K562 (cell line): ENCODE results near the gene CAPN2. TPM values are rescaled to one million over a fixed set of nuclear protein-coding genes. Genes with fewer than 3 reads are reported as not detected.

Experiments
- ATAC-seq: fragments of 200-7000 bp; cut with Tn5 transposase; 3 replicates; pipeline ENCODE4 v1.9.1; 2020; ENCODE audit warnings: moderate library complexity
- BruUV-seq: library from RNA; stranded (reverse); fragments of 400-500 nt; replicated peaks from 2 replicates; lab custom pipeline; 2021; lab: Mats Ljungman, UMichigan
- CTCF ChIA-PET: fragments of 300-600 bp; formaldehyde crosslinking; extraction: SDS; loops from one replicate; lab custom pipeline; 2021; ENCODE audit warnings: low intra/inter-chr PET ratio; lab: Yijun Ruan, JAX
- POLR2A ChIA-PET: fragments of 300-600, 350-650 bp; sonication (Branson Sonifier 250); formaldehyde crosslinking; extraction: SDS; loops from one replicate; lab custom pipeline; 2021; ENCODE audit warnings: antibody characterized with exemption, inconsistent platforms; lab: Yijun Ruan, JAX
- DNase-seq, 4 experiments: peaks; one replicate each; pipeline versions ENCODE4 v3.0.0 to v3.0.0-alpha.2; 2011 to 2018; ENCODE audit warnings: low spot score in 3 of 4, mixed read lengths in 3 of 4; ENCODE audit errors: extremely low read depth in 1 of 4
- FAIRE-seq: peaks from 2 replicates; lab custom pipeline; 2011; peaks lifted over from hg19 to GRCh38; lab: Jason Lieb, UNC
- H2AFZ ChIP-seq: 2 replicates; pipeline ENCODE4 v1.6.0; 2011; ENCODE audit warnings: low read depth, low read length, control low read depth, inconsistent platforms
- H3K27ac ChIP-seq: fragments of 200-600 bp; 3 replicates; pipeline ENCODE4 v1.8.0; 2011; ENCODE audit warnings: low read depth, mild to moderate bottlenecking, control low read depth, inconsistent platforms, low read length, moderate library complexity, mixed read lengths; ENCODE audit errors: extremely low read depth
- H3K27me3 ChIP-seq, 2 experiments: fragments of 300-600 bp in 1 of 2; 2 replicates in 1 of 2; 3 replicates in 1 of 2; pipeline versions ENCODE4 v1.6.0 to v1.8.0; 2011; ENCODE audit warnings: inconsistent platforms in 2 of 2, low read length in 2 of 2, mild to moderate bottlenecking in 1 of 2, mixed read lengths in 1 of 2, moderate library complexity in 1 of 2; ENCODE audit not compliant: control insufficient read depth in 2 of 2, insufficient read depth in 2 of 2
- H3K36me3 ChIP-seq: fragments of 300-600 bp; 3 replicates; pipeline ENCODE4 v1.8.0; 2011; ENCODE audit warnings: mild to moderate bottlenecking, low read length, inconsistent platforms; ENCODE audit not compliant: control insufficient read depth, insufficient read depth
- H3K4me1 ChIP-seq, 2 experiments: fragments of 200-600 bp in 1 of 2; replicated peaks in 1 of 2; 2 replicates in 1 of 2; 3 replicates in 1 of 2; pipeline versions ENCODE4 v1.5.1 to v1.8.0; 2011; ENCODE audit warnings: inconsistent platforms in 2 of 2, low read length in 2 of 2, mild to moderate bottlenecking in 1 of 2, mixed read lengths in 1 of 2, moderate library complexity in 1 of 2; ENCODE audit not compliant: control insufficient read depth in 2 of 2, insufficient read depth in 2 of 2
- H3K4me2 ChIP-seq: 2 replicates; pipeline ENCODE4 v1.6.1; 2011; ENCODE audit warnings: low read length, control low read depth, inconsistent platforms, mixed read lengths; ENCODE audit not compliant: insufficient read depth
- H3K4me3 ChIP-seq: fragments of 200-600 bp; sonication (generic), shearing (Covaris generic); 2 replicates; pipeline ENCODE4 v1.5.1; 2016; ENCODE audit warnings: control low read depth, inconsistent platforms
- H3K79me2 ChIP-seq: fragments of 200-600 bp; 3 replicates; pipeline ENCODE4 v1.8.0; 2011; ENCODE audit warnings: low read length, inconsistent platforms; ENCODE audit not compliant: control insufficient read depth, insufficient read depth
- H3K9ac ChIP-seq, 2 experiments: 2 replicates each; pipeline versions ENCODE4 v1.6.0 to v1.6.1; 2011; ENCODE audit warnings: low read depth in 2 of 2, low read length in 2 of 2, control low read depth in 1 of 2, inconsistent platforms in 1 of 2, mild to moderate bottlenecking in 1 of 2, mixed read lengths in 1 of 2; ENCODE audit not compliant: insufficient read depth in 1 of 2
- H3K9me1 ChIP-seq: one replicate; pipeline ENCODE4 v1.6.0; 2011; ENCODE audit warnings: inconsistent platforms, mild to moderate bottlenecking, low read length, moderate library complexity; ENCODE audit not compliant: control insufficient read depth, insufficient read depth
- H3K9me3 ChIP-seq: replicated peaks from 2 replicates; pipeline ENCODE4 v1.5.1; 2011; ENCODE audit warnings: low read depth, low read length, inconsistent platforms; ENCODE audit not compliant: control insufficient read depth, insufficient read depth
- H4K20me1 ChIP-seq: replicated peaks from 2 replicates; pipeline ENCODE4 v1.6.1; 2011; ENCODE audit warnings: low read length, inconsistent platforms, mixed read lengths; ENCODE audit not compliant: control insufficient read depth, insufficient read depth
- ARID2 ChIP-seq: fragments of 450-650 bp; IDR thresholded peaks from 2 replicates; pipeline ENCODE4 v1.6.1; 2017; ENCODE audit warnings: antibody characterized with exemption, mild to moderate bottlenecking
- ARNT ChIP-seq, 2 experiments: fragments of 450-650 bp; IDR thresholded peaks; 2 replicates each; pipeline ENCODE4 v1.6.1; 2016; ENCODE audit warnings: mild to moderate bottlenecking in 1 of 2
- BCOR ChIP-seq: fragments of 450-650 bp; IDR thresholded peaks from 2 replicates; pipeline ENCODE4 v1.6.1; 2016
- COPS2 ChIP-seq: fragments of 450-650 bp; conservative IDR thresholded peaks from 2 replicates; pipeline ENCODE4 v1.6.1; 2016; ENCODE audit warnings: mild to moderate bottlenecking, moderate library complexity
- DPF2 ChIP-seq: fragments of 450-650 bp; IDR thresholded peaks from 2 replicates; pipeline ENCODE4 v1.6.1; 2016
- FUS ChIP-seq: fragments of 200-400 bp; formaldehyde crosslinking; optimal IDR thresholded peaks from 2 replicates; pipeline ENCODE3; 2017; ENCODE audit warnings: low read depth, low read length
- HOXB6 ChIP-seq: fragments of 250-450 bp; sonication (Bioruptor Pico); IDR thresholded peaks from 2 replicates; pipeline ENCODE4 v1.5.1; 2022; ENCODE audit warnings: mild to moderate bottlenecking, borderline replicate concordance
- POLR2A ChIP-seq: fragments of 450-650 bp; conservative IDR thresholded peaks from 2 replicates; pipeline ENCODE4 v1.6.1; 2016
- POLR2AphosphoS2 ChIP-seq: IDR thresholded peaks from 2 replicates; pipeline ENCODE4 v1.6.1; 2012; ENCODE audit warnings: low read length, improper control_type of control experiment
- POLR2B ChIP-seq: fragments of 450-650 bp; IDR thresholded peaks from 2 replicates; pipeline ENCODE4 v1.6.1; 2018; ENCODE audit warnings: low read depth; ENCODE audit not compliant: partially characterized antibody
- SMARCB1 ChIP-seq: IDR thresholded peaks from 2 replicates; pipeline ENCODE4 v1.6.1; 2011; ENCODE audit warnings: improper control_type of control experiment, low read depth; ENCODE audit not compliant: insufficient read length
- TCF7 ChIP-seq: sonication (generic); IDR thresholded peaks from 2 replicates; pipeline ENCODE4 v1.6.1; 2016; ENCODE audit warnings: antibody characterized with exemption, borderline replicate concordance
- ZFPM2 ChIP-seq: fragments of 250-450 bp; sonication (Bioruptor Pico); IDR thresholded peaks from 2 replicates; pipeline ENCODE4 v1.5.1; 2022; ENCODE audit warnings: mild to moderate bottlenecking
- ZNF143 ChIP-seq: sonication (generic); formaldehyde crosslinking; IDR thresholded peaks from 2 replicates; pipeline ENCODE4 v1.9.0; 2022; ENCODE audit warnings: mild to moderate bottlenecking, missing genetic modification reagents
- ZNF398 ChIP-seq: fragments of 250-450 bp; sonication (Bioruptor Pico); IDR thresholded peaks from 2 replicates; pipeline ENCODE4 v1.8.0; 2021; ENCODE audit warnings: moderate library complexity, mild to moderate bottlenecking, inconsistent platforms
- ZNF609 ChIP-seq: sonication (generic); formaldehyde crosslinking; IDR thresholded peaks from 2 replicates; pipeline ENCODE4 v1.8.1; 2023; ENCODE audit warnings: missing genetic modification reagents, mild to moderate bottlenecking, borderline replicate concordance
- WGBS: fragments of 100-300 bp; shearing (Covaris generic); methylation state at CpG from one replicate; pipeline ENCODE4 v1.1.6; 2016; ENCODE audit warnings: low coverage, mixed read lengths; ENCODE audit not compliant: insufficient coverage; ENCODE audit errors: missing lambda C conversion rate; 5-methylcytosine and 5-hydroxymethylcytosine counted together
- in situ Hi-C: fragments of 300-500 bp; cut with MboI; formaldehyde crosslinking; loops from 4 replicates; pipeline ENCODE4 v1.15.0; 2018; ENCODE audit warnings: inconsistent platforms, mixed read lengths
- intact Hi-C: fragments of 100-400 bp; cut with micrococcal nuclease; formaldehyde crosslinking; loops from 2 replicates; pipeline ENCODE4 v1.14.2; 2022
- polyA plus RNA-seq, 8 experiments: library from polyadenylated mRNA; depleted of rRNA in 4 of 8; stranded (reverse) in 5 of 8; unstranded in 3 of 8; fragments of >200 nt; fragmentation: Nextera tagmentation in 2 of 8; fragmentation: Illumina TruSeq in 1 of 8; extraction: Ambion mirVana in 2 of 8; extraction: Trizol in 1 of 8; gene quantifications; 2 replicates each; pipeline versions ENCODE4 v1.2.1 to v1.2.3, GENCODE V29; 2011 to 2014; ENCODE audit warnings: inconsistent platforms in 1 of 8, missing spikeins in 1 of 8
- total RNA-seq, 7 experiments: library from RNA; depleted of rRNA in 6 of 7; stranded (reverse); fragments of >200 nt in 6 of 7; fragmentation: Illumina TruSeq in 2 of 7; extraction: Trizol in 2 of 7; gene quantifications; 2 replicates each; pipeline versions ENCODE4 v1.2.1 to v1.2.3, GENCODE V29; 2011 to 2021; ENCODE audit warnings: low replicate concordance in 1 of 7
- TF ChIP-seq, protein P1 (sequence below), 3 experiments: IDR thresholded peaks in 2 of 3; conservative IDR thresholded peaks in 1 of 3; 2 replicates each; pipeline ENCODE4 v1.5.1; 2011 to 2012; ENCODE audit warnings: low read length in 3 of 3, mild to moderate bottlenecking in 3 of 3, control low read depth in 2 of 3, improper control_type of control experiment in 1 of 3, inconsistent platforms in 1 of 3, low read depth in 1 of 3, mixed read lengths in 1 of 3, moderate library complexity in 1 of 3; ENCODE audit not compliant: insufficient read depth in 2 of 3

Gene CAPN2
- total and polyA plus RNA-seq, 9 of the 15 experiments (the other 6 are each of a cell fraction or from before 2014, with no cell fraction given): 24.6 to 157 (median 101) TPM

- TF ChIP-seq POLR2AphosphoS2: no peak
- TF ChIP-seq ZNF609: no peak
- TF ChIP-seq ZNF398 (CRISPR knock-in tag): no peak
- TF ChIP-seq DPF2: no peak
- TF ChIP-seq TCF7: no peak
- TF ChIP-seq FUS: no peak
- TF ChIP-seq HOXB6: no peak
- no peak for TF ChIP-seq SMARCB1
- no peak for TF ChIP-seq ZNF143 (CRISPR knock-in tag)
- no peak for TF ChIP-seq POLR2A
- no peak for TF ChIP-seq ZFPM2 (CRISPR knock-in tag)
- TF ChIP-seq COPS2: no peak
- TF ChIP-seq ARNT (IDR thresholded peaks at IDR 0.05): no peak
- no peak for TF ChIP-seq POLR2B
- TF ChIP-seq BCOR: no peak
- TF ChIP-seq, protein P1, sequence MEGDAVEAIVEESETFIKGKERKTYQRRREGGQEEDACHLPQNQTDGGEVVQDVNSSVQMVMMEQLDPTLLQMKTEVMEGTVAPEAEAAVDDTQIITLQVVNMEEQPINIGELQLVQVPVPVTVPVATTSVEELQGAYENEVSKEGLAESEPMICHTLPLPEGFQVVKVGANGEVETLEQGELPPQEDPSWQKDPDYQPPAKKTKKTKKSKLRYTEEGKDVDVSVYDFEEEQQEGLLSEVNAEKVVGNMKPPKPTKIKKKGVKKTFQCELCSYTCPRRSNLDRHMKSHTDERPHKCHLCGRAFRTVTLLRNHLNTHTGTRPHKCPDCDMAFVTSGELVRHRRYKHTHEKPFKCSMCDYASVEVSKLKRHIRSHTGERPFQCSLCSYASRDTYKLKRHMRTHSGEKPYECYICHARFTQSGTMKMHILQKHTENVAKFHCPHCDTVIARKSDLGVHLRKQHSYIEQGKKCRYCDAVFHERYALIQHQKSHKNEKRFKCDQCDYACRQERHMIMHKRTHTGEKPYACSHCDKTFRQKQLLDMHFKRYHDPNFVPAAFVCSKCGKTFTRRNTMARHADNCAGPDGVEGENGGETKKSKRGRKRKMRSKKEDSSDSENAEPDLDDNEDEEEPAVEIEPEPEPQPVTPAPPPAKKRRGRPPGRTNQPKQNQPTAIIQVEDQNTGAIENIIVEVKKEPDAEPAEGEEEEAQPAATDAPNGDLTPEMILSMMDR (IDR thresholded peaks at IDR 0.05 in 2 of 3, conservative IDR thresholded peaks at IDR 0.05 in 1 of 3; ENCODE audit: insufficient read depth in 2 of 3, low read depth in 1 of 3, low read length in 3 of 3): no peak
- no peak for TF ChIP-seq ARID2
- ATAC-seq (no peak), DNase-seq (no peak), FAIRE-seq (no peak)
- no peak overlapping the region for H2AFZ ChIP-seq
- H3K4me2 ChIP-seq: no peak overlapping the region
- in situ Hi-C loops: no loop called here
- intact Hi-C loops: no loop called here
- no peaks in the 10 kb centered on the region for H3K9me3 ChIP-seq
- H3K9ac ChIP-seq: no peak overlapping the region
- peaks cover 50% of the 10 kb centered on the region for H3K79me2 ChIP-seq
- no peak overlapping the region for H3K27ac ChIP-seq
- ChIA-PET CTCF (no interaction called here), POLR2A (interaction anchor here (1.1 to 6.8 kb wide), 4 partner anchors 8 to 20 kb away, joined by 3 to 58 read pairs (median 20); no protein-coding TSS in a partner anchor)
- H3K36me3 ChIP-seq: peaks cover 87% of the 10 kb centered on the region
- 53% methylated on average over 1 of the region's 1 CpG for WGBS
- BruUV-seq: no TSS peak
- H3K27me3 ChIP-seq: no peaks in the 10 kb centered on the region
- H3K4me1 ChIP-seq: peaks cover 10 to 26% of the 10 kb centered on the region in 2 experiments; a peak in 4 of 5 replicates
- H3K9me1 ChIP-seq: no peaks in the 10 kb centered on the region
- no peak overlapping the region for H3K4me3 ChIP-seq
- H4K20me1 ChIP-seq: no peaks in the 10 kb centered on the region
Observed at GRCh38 chr1:223783676-223784075, 71.3 kb downstream of the CAPN2 start.
